Measurements from ENCODE around the gene ASB7. TPM values are rescaled to one million over a fixed set of nuclear protein-coding genes. Genes with fewer than 3 reads are reported as not detected.

ASB7 gene
- total and polyA plus RNA-seq, 10 donors: 3.4 to 27.1 (median 16.2) TPM

- H3K9me3 ChIP-seq: no peaks in the 10 kb centered on the region
- H3K4me3 ChIP-seq: no peak overlapping the region
- TF ChIP-seq POLR2A (IDR thresholded peaks at IDR 0.05): no peak
- no peak overlapping the region for H3K27ac ChIP-seq
- H3K4me1 ChIP-seq: peaks cover 0 to 22% (median 2%) of the 10 kb centered on the region in 6 donors
- WGBS, 5 donors: 87 to 99% (median 98%) methylated on average over 4 of the region's 4 CpGs
- intact Hi-C loops (cut with DNase I; ENCODE audit: low total_unique reads): no loop called here
- no peaks in the 10 kb centered on the region for H3K27me3 ChIP-seq (replicated peaks in 1 of 7)
- peaks cover 0 to 98% (median 41%) of the 10 kb centered on the region in 6 donors for H3K36me3 ChIP-seq
- no peak for DNase-seq
Measured at GRCh38 chr15:100614918-100615317, 12.5 kb downstream of the ASB7 start.

- intact Hi-C loops (cut with DNase I; ENCODE audit: low total_unique reads): no loop called here
- peaks cover 0 to 98% (median 33%) of the 10 kb centered on the region in 6 donors for H3K36me3 ChIP-seq
Measured at GRCh38 chr15:100615801-100616200, 13.4 kb downstream of the ASB7 start.

GRCh38 chr15:100616700-100617099 is 14.3 kb downstream of the ASB7 start:
- TF ChIP-seq POLR2AphosphoS5 (IDR thresholded peaks at IDR 0.05): no peak
- no peak for TF ChIP-seq POLR2A (IDR thresholded peaks at IDR 0.05)
- no peak for TF ChIP-seq CTCF (IDR thresholded peaks at IDR 0.05 in 8 of 11, conservative IDR thresholded peaks at IDR 0.05 in 3 of 11)
- no peak for DNase-seq
- peaks cover 0 to 22% (median 2%) of the 10 kb centered on the region in 6 donors for H3K4me1 ChIP-seq
- peaks cover 0 to 95% (median 29%) of the 10 kb centered on the region in 6 donors for H3K36me3 ChIP-seq
- H3K27me3 ChIP-seq (replicated peaks in 1 of 7): no peaks in the 10 kb centered on the region
- no peaks in the 10 kb centered on the region for H3K9me3 ChIP-seq
- no peak overlapping the region for H3K27ac ChIP-seq
- 88 to 96% (median 95%) methylated on average over 2 of the region's 2 CpGs for WGBS, 5 donors
- intact Hi-C loops (cut with DNase I; ENCODE audit: low total_unique reads): no loop called here
- no peak overlapping the region for H3K4me3 ChIP-seq

More at GRCh38 chr15:100615801-100616200, 13.4 kb downstream of the ASB7 start:
- no peak for DNase-seq
- no peaks in the 10 kb centered on the region for H3K27me3 ChIP-seq (replicated peaks in 1 of 7)
- peaks cover 0 to 22% (median 2%) of the 10 kb centered on the region in 6 donors for H3K4me1 ChIP-seq
- TF ChIP-seq POLR2A (IDR thresholded peaks at IDR 0.05): no peak
- TF ChIP-seq POLR2AphosphoS5 (IDR thresholded peaks at IDR 0.05): no peak
- H3K9me3 ChIP-seq: no peaks in the 10 kb centered on the region
- WGBS, 5 donors: 66 to 74% (median 67%) methylated on average over 5 of the region's 5 CpGs
- H3K4me3 ChIP-seq: no peak overlapping the region
- H3K27ac ChIP-seq: no peak overlapping the region

GRCh38 chr15:100623301-100623700 is 20.9 kb downstream of the ASB7 start:
- Histone ChIP-seq H3K27ac (no peak overlapping the region), H3K27me3 (replicated peaks in 1 of 7) (no peaks in the 10 kb centered on the region), H3K4me1 (peaks cover 0 to 7% (median 3%) of the 10 kb centered on the region in 6 donors), H3K9me3 (no peaks in the 10 kb centered on the region), H3K36me3 (peaks cover 0 to 43% (median 2%) of the 10 kb centered on the region in 6 donors), H3K4me3 (no peak overlapping the region)
- TF ChIP-seq POLR2A (IDR thresholded peaks at IDR 0.05) (no peak), POLR2AphosphoS5 (IDR thresholded peaks at IDR 0.05) (no peak), CTCF (IDR thresholded peaks at IDR 0.05 in 8 of 11, conservative IDR thresholded peaks at IDR 0.05 in 3 of 11) (no peak)
- whole genome bisulfite sequencing, 5 donors: 86 to 92% (median 92%) methylated on average over 5 of the region's 5 CpGs
- DNase-seq: no peak
- intact Hi-C loops (cut with DNase I; ENCODE audit: low total_unique reads): loop anchor here (10.0 kb wide), 1 partner anchor 642 kb away; no protein-coding TSS in a partner anchor

GRCh38 chr15:100627789-100628395 is 25.5 kb downstream of the ASB7 start:
- no peak for DNase-seq
- WGBS, 5 donors: 32 to 41% (median 36%) methylated on average over 6 of the region's 6 CpGs
- Histone ChIP-seq H3K4me1 (peaks cover 0 to 24% (median 3%) of the 10 kb centered on the region in 6 donors), H3K27ac (no peak overlapping the region), H3K9me3 (no peaks in the 10 kb centered on the region), H3K27me3 (replicated peaks in 1 of 7) (no peaks in the 10 kb centered on the region), H3K36me3 (peaks cover 0 to 44% (median 25%) of the 10 kb centered on the region in 6 donors), H3K4me3 (no peak overlapping the region)
- intact Hi-C loops (cut with DNase I; ENCODE audit: low total_unique reads): loop anchor here (5.0 to 10.0 kb wide), 3 partner anchors 244 to 637 kb away; no protein-coding TSS in a partner anchor
- no peak for TF ChIP-seq POLR2AphosphoS5 (IDR thresholded peaks at IDR 0.05)
- TF ChIP-seq CTCF (IDR thresholded peaks at IDR 0.05 in 8 of 11, conservative IDR thresholded peaks at IDR 0.05 in 3 of 11): peak; percentile 63 to 92 (median 85)
